Left ventricle myocardium inferior (tissue), 1 donor: ENCODE results near the gene TAS1R2. TPM values are rescaled to one million over a fixed set of nuclear protein-coding genes. Genes with fewer than 3 reads are reported as not detected.
"Not testable (repeated sequence)": the region's sequence is repeated elsewhere in the genome, so short reads cannot be mapped to it uniquely, and the experiment has no call there.

ENCODE experiments used
- DNase-seq: peaks from one replicate; pipeline ENCODE4 v3.0.0-alpha.2; 2020
- H3K27ac ChIP-seq: fragments of 200-600 bp; replicated peaks from 2 replicates; pipeline ENCODE4 v1.8.0; 2021
- H3K27me3 ChIP-seq: fragments of 200-600 bp; 2 replicates; pipeline ENCODE4 v1.8.0; 2021; ENCODE audit warnings: low read depth
- H3K36me3 ChIP-seq: fragments of 200-600 bp; 2 replicates; pipeline ENCODE4 v1.8.0; 2021
- H3K4me1 ChIP-seq: fragments of 200-600 bp; 2 replicates; pipeline ENCODE4 v1.8.0; 2021
- H3K4me3 ChIP-seq: fragments of 200-600 bp; 2 replicates; pipeline ENCODE4 v1.8.0; 2021; ENCODE audit warnings: mild to moderate bottlenecking, moderate library complexity
- H3K9me3 ChIP-seq: fragments of 200-600 bp; replicated peaks from 2 replicates; pipeline ENCODE4 v1.8.0; 2021
- CTCF ChIP-seq: fragments of 200-600 bp; IDR thresholded peaks from 2 replicates; pipeline ENCODE4 v1.8.0; 2021; ENCODE audit warnings: antibody characterized with exemption, mild to moderate bottlenecking, borderline replicate concordance
- intact Hi-C: fragments of 100-400 bp; cut with micrococcal nuclease; formaldehyde crosslinking; loops from one replicate; pipeline ENCODE4 v1.11.0; 2022
- total RNA-seq: library from RNA; stranded (reverse); fragmentation: NEBNext Ultra II Directional; extraction: Animal tissue kit (Norgen Biotek cat#: 25700); gene quantifications from one replicate; pipeline ENCODE4 v1.2.1, GENCODE V29; 2021
- donor health status: DM: no; HTN: yes; CAD: no; lungs with severe emphysema.

The TAS1R2 gene
- total RNA-seq, 1 donor from 2014 or later: not detected

GRCh38 chr1:18854331-18855025 is 5.0 kb downstream of the TAS1R2 start:
- intact Hi-C loops: no loop called here
- no peak for DNase-seq
- H3K9me3 ChIP-seq: no peaks in the 10 kb centered on the region
- no peak overlapping the region for H3K27ac ChIP-seq
- H3K36me3 ChIP-seq: no peaks in the 10 kb centered on the region
- no peak overlapping the region for H3K4me3 ChIP-seq
- peaks cover 76% of the 10 kb centered on the region for H3K27me3 ChIP-seq
- H3K4me1 ChIP-seq: no peaks in the 10 kb centered on the region
- no peak for TF ChIP-seq CTCF

- H3K4me3 ChIP-seq: no peak overlapping the region
- H3K27ac ChIP-seq: no peak overlapping the region
- H3K27me3 ChIP-seq: peaks cover 89% of the 10 kb centered on the region
- H3K4me1 ChIP-seq: no peaks in the 10 kb centered on the region
- no peak for DNase-seq
- no peaks in the 10 kb centered on the region for H3K36me3 ChIP-seq
- TF ChIP-seq CTCF: no peak
- intact Hi-C loops: no loop called here
- no peaks in the 10 kb centered on the region for H3K9me3 ChIP-seq
These were observed 7.0 kb downstream of the TAS1R2 start for GRCh38 chr1:18852501-18852900.

GRCh38 chr1:18849261-18849711 is 10.2 kb downstream of the TAS1R2 start:
- intact Hi-C loops: no loop called here
- DNase-seq: no peak
- no peak for TF ChIP-seq CTCF
- Histone ChIP-seq H3K4me3 (no peak overlapping the region), H3K4me1 (no peaks in the 10 kb centered on the region), H3K27ac (no peak overlapping the region), H3K36me3 (no peaks in the 10 kb centered on the region), H3K27me3 (peaks cover 89% of the 10 kb centered on the region), H3K9me3 (peaks cover 10% of the 10 kb centered on the region)

- H3K36me3 ChIP-seq, intact Hi-C loops: not testable (repeated sequence)
These were observed 11.7 kb downstream of the TAS1R2 start for GRCh38 chr1:18847723-18848122.

GRCh38 chr1:18840145-18840544 is 19.3 kb downstream of the TAS1R2 start:
- Histone ChIP-seq H3K27ac (no peak overlapping the region), H3K36me3 (no peaks in the 10 kb centered on the region), H3K9me3 (peaks cover 13% of the 10 kb centered on the region), H3K4me1 (no peaks in the 10 kb centered on the region), H3K27me3 (peaks cover 76% of the 10 kb centered on the region), H3K4me3 (no peak overlapping the region)
- DNase-seq: no peak
- no peak for TF ChIP-seq CTCF
- intact Hi-C loops: no loop called here

More at GRCh38 chr1:18847723-18848122, 11.7 kb downstream of the TAS1R2 start:
- Histone ChIP-seq H3K27me3 (peaks cover 75% of the 10 kb centered on the region), H3K9me3 (peaks cover 12% of the 10 kb centered on the region)
- DNase-seq, H3K27ac ChIP-seq, H3K4me1 ChIP-seq, H3K4me3 ChIP-seq: not testable (repeated sequence)

GRCh38 chr1:18836654-18837053 is 22.8 kb downstream of the TAS1R2 start:
- no peak for DNase-seq
- intact Hi-C loops: no loop called here
- no peaks in the 10 kb centered on the region for H3K4me1 ChIP-seq
- H3K36me3 ChIP-seq: no peaks in the 10 kb centered on the region
- H3K4me3 ChIP-seq: no peak overlapping the region
- H3K27ac ChIP-seq: no peak overlapping the region
- H3K9me3 ChIP-seq: no peaks in the 10 kb centered on the region
- no peak for TF ChIP-seq CTCF
- peaks cover 97% of the 10 kb centered on the region for H3K27me3 ChIP-seq

GRCh38 chr1:18832319-18832718 is 27.1 kb downstream of the TAS1R2 start:
- H3K9me3 ChIP-seq, H3K4me1 ChIP-seq, H3K27ac ChIP-seq, intact Hi-C loops, H3K36me3 ChIP-seq, DNase-seq, H3K4me3 ChIP-seq: not testable (repeated sequence)
- H3K27me3 ChIP-seq: peaks cover 95% of the 10 kb centered on the region
